ENCODE measurements around the gene KIAA1549. TPM values are rescaled to one million over a fixed set of nuclear protein-coding genes. Genes with fewer than 3 reads are reported as not detected.

KIAA1549 gene
- total and polyA plus RNA-seq, 2 of the 4 experiments (the other 2 are of a cell fraction): 1.3 to 3.3 TPM

GRCh38 chr7:138979988-138980562 is 1.1 kb downstream of the KIAA1549 start:
- Histone ChIP-seq H4K8ac (ENCODE audit: low read depth in 2 of 2, low read length in 2 of 2) (no peak overlapping the region), H3K4me1 (ENCODE audit: control insufficient read depth, insufficient read depth, low read length) (peaks cover 3% of the 10 kb centered on the region; the same call in 1 of the 2 replicates), H4K20me1 (ENCODE audit: insufficient read depth, low read length) (0 out of 2 replicates have a peak, but pooled peaks cover 5% of the 10 kb centered on the region), H3K14ac (replicated peaks; ENCODE audit: low read depth, low read length) (no peak overlapping the region; the same call in 1 of the 2 replicates), H3K18ac (ENCODE audit: low read depth, low read length) (no peak overlapping the region), H3K9me3 (ENCODE audit: control insufficient read depth, insufficient read depth, low read length) (no peaks in the 10 kb centered on the region), H3K23ac (ENCODE audit: low read depth, low read length) (peak overlapping the region; percentile 49; the same call in 1 of the 2 replicates), H3K4me2 (ENCODE audit: low read depth, low read length) (peak overlapping the region; percentile 82), H3K9ac (ENCODE audit: low read depth, low read length) (peak overlapping the region; percentile 61; the same call in 1 of the 2 replicates), H3K27ac (ENCODE audit: insufficient read depth, low read length) (no peak overlapping the region), H4K91ac (ENCODE audit: insufficient read depth, low read depth, low read length) (no peak overlapping the region), H3K9me1 (ENCODE audit: insufficient read depth, low read length) (peaks cover 4% of the 10 kb centered on the region; the same call in 1 of the 2 replicates), H2AFZ (replicated peaks; ENCODE audit: low read length, poor library complexity) (peak overlapping the region; percentile 85), H2BK120ac (ENCODE audit: low read depth, low read length) (no peak overlapping the region), H3K36me3 (ENCODE audit: control insufficient read depth, insufficient read depth, low read length) (no peaks in the 10 kb centered on the region), H2BK15ac (ENCODE audit: low read depth, low read length) (no peak overlapping the region), H2AK5ac (ENCODE audit: low read depth, low read length) (no peak overlapping the region), H3K4me3 (ENCODE audit: insufficient read depth, low read depth, low read length) (peak overlapping the region; percentile 73), H2BK20ac (ENCODE audit: low read depth, low read length) (no peak overlapping the region), H3K56ac (ENCODE audit: extremely low read depth, insufficient read depth, low read length) (no peak overlapping the region), H4K5ac (ENCODE audit: low read depth, low read length) (no peak overlapping the region), H3K27me3 (ENCODE audit: control insufficient read depth, insufficient read depth, low read length) (peaks cover 2% of the 10 kb centered on the region; the same call in 1 of the 2 replicates), H2AK9ac (replicated peaks; ENCODE audit: low read depth, low read length, poor library complexity) (peak overlapping the region; percentile 71), H2BK5ac (ENCODE audit: low read depth, low read length, poor library complexity, severe bottlenecking) (no peak overlapping the region), H3K4ac (ENCODE audit: low read depth, low read length) (no peak overlapping the region), H3K79me1 (ENCODE audit: low read depth in 1 of 2, low read length in 2 of 2) (peaks cover 6 to 20% of the 10 kb centered on the region in 2 experiments; a peak in 3 of 4 replicates)
- no peak for DNase-seq
- dilution Hi-C loops (cut with HindIII; ENCODE audit: low sequenced_read_pairs, unreplicated experiment) (no loop called here), intact Hi-C loops (cut with micrococcal nuclease) (loop anchor here (2.0 to 5.0 kb wide), 2 partner anchors 53 to 241 kb away; no protein-coding TSS in a partner anchor), in situ Hi-C loops (cut with MboI; ENCODE audit: low sequenced_read_pairs) (no loop called here)
- POLR2A ChIA-PET (ENCODE audit: unreplicated experiment): no interaction called here
- CTCF ChIA-PET: interaction anchor here (0.6 to 1.7 kb wide), 4 partner anchors 10 to 94 kb away, joined by 3 to 6 read pairs (median 3); no protein-coding TSS in a partner anchor
- BruUV-seq (replicated peaks): no TSS peak
- 15% methylated on average over 5 of the region's 9 CpGs; no CpG with 5 or more reads in 1 of the 2 experiments for WGBS, 2 experiments (ENCODE audit: extremely low coverage in 2 of 2, insufficient read length in 1 of 2)
- no peak for ATAC-seq (ENCODE audit: low read depth)
- TF ChIP-seq CEBPB (IDR thresholded peaks at IDR 0.05; ENCODE audit: low read depth, low read length): no peak
- TF ChIP-seq USF2 (IDR thresholded peaks at IDR 0.05; ENCODE audit: low read depth, low read length): no peak
- TF ChIP-seq, protein P1, sequence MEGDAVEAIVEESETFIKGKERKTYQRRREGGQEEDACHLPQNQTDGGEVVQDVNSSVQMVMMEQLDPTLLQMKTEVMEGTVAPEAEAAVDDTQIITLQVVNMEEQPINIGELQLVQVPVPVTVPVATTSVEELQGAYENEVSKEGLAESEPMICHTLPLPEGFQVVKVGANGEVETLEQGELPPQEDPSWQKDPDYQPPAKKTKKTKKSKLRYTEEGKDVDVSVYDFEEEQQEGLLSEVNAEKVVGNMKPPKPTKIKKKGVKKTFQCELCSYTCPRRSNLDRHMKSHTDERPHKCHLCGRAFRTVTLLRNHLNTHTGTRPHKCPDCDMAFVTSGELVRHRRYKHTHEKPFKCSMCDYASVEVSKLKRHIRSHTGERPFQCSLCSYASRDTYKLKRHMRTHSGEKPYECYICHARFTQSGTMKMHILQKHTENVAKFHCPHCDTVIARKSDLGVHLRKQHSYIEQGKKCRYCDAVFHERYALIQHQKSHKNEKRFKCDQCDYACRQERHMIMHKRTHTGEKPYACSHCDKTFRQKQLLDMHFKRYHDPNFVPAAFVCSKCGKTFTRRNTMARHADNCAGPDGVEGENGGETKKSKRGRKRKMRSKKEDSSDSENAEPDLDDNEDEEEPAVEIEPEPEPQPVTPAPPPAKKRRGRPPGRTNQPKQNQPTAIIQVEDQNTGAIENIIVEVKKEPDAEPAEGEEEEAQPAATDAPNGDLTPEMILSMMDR (conservative IDR thresholded peaks at IDR 0.05; ENCODE audit: low read depth, low read length): no peak
- TF ChIP-seq RFX5 (IDR thresholded peaks at IDR 0.05; ENCODE audit: low read depth, low read length): no peak
- TF ChIP-seq MAFK (IDR thresholded peaks at IDR 0.05; ENCODE audit: low read depth, low read length): no peak
- no peak for TF ChIP-seq MXI1 (IDR thresholded peaks at IDR 0.05; ENCODE audit: borderline replicate concordance, low read depth, low read length)
- TF ChIP-seq ELK1 (IDR thresholded peaks at IDR 0.05; ENCODE audit: borderline replicate concordance, low read depth, low read length): no peak
- no peak for TF ChIP-seq RCOR1 (IDR thresholded peaks at IDR 0.05; ENCODE audit: insufficient replicate concordance, low read length)
- no peak for TF ChIP-seq POLR2A (IDR thresholded peaks at IDR 0.05; ENCODE audit: low read depth, low read length)
- TF ChIP-seq BHLHE40 (IDR thresholded peaks at IDR 0.05; ENCODE audit: low read depth, low read length): no peak
- no peak for TF ChIP-seq CHD1 (IDR thresholded peaks at IDR 0.05; ENCODE audit: low read depth, low read length)
- no peak for TF ChIP-seq RAD21 (IDR thresholded peaks at IDR 0.05; ENCODE audit: low read length)
- no peak for TF ChIP-seq FOS (IDR thresholded peaks at IDR 0.05; ENCODE audit: low read depth, low read length)
- TF ChIP-seq MAZ (IDR thresholded peaks at IDR 0.05; ENCODE audit: borderline replicate concordance, low read depth, low read length): no peak
- no peak for TF ChIP-seq NFE2L2 (IDR thresholded peaks at IDR 0.05; ENCODE audit: low read depth, low read length)
